Cardiac fibroblast (primary cell): Measurements from ENCODE around the gene ZFAND5.

Experiments used
- DNase-seq, 2 donors: peaks; one replicate each; pipeline versions ENCODE4 v3.0.0 to v3.0.0-alpha.2; 2010; ENCODE audit warnings: low read depth in 2 of 2
- H3K4me3 ChIP-seq, 2 donors: replicated peaks in 1 of 2; 1 replicate in 1 of 2; 2 replicates in 1 of 2; pipeline ENCODE4 v1.5.1; 2011; ENCODE audit warnings: low read depth in 2 of 2, low read length in 2 of 2, mild to moderate bottlenecking in 2 of 2, moderate library complexity in 1 of 2
- CTCF ChIP-seq: IDR thresholded peaks from one replicate; pipeline ENCODE4 v1.5.1; 2011; ENCODE audit warnings: low read depth, mild to moderate bottlenecking, low read length, inconsistent platforms

The ZFAND5 gene

GRCh38 chr9:72349911-72350310 lies 15.1 kb downstream of the ZFAND5 start:
- DNase-seq, result no peak
- no peak for TF ChIP-seq CTCF
- no peak overlapping the region for H3K4me3 ChIP-seq

- no peak for TF ChIP-seq CTCF
- no peak for DNase-seq
- H3K4me3 ChIP-seq, result no peak overlapping the region
These were observed 15.8 kb downstream of the ZFAND5 start for GRCh38 chr9:72349240-72349639.

GRCh38 chr9:72346333-72346732 lies 18.7 kb downstream of the ZFAND5 start:
- no peak for TF ChIP-seq CTCF
- no peak for DNase-seq
- H3K4me3 ChIP-seq, result no peak overlapping the region

- no peak for TF ChIP-seq CTCF
- H3K4me3 ChIP-seq, result no peak overlapping the region
- no peak for DNase-seq
These were observed 26.4 kb downstream of the ZFAND5 start for GRCh38 chr9:72338631-72339030.

GRCh38 chr9:72337286-72337685 lies 27.7 kb downstream of the ZFAND5 start:
- TF ChIP-seq CTCF, result no peak
- H3K4me3 ChIP-seq, result no peak overlapping the region
- no peak for DNase-seq

- H3K4me3 ChIP-seq, result no peak overlapping the region
- DNase-seq, result no peak
- TF ChIP-seq CTCF, result no peak
These were observed 30.2 kb downstream of the ZFAND5 start for GRCh38 chr9:72334658-72335337.

GRCh38 chr9:72333709-72334108 lies 31.3 kb downstream of the ZFAND5 start:
- no peak for DNase-seq

More at GRCh38 chr9:72333709-72334108, 31.3 kb downstream of the ZFAND5 start:
- H3K4me3 ChIP-seq, result no peak overlapping the region
- no peak for TF ChIP-seq CTCF
